COR-L47 (cell line): Measurements from ENCODE around the gene ANKRD33B.
"Not testable (repeated sequence)": the region's sequence is repeated elsewhere in the genome, so short reads cannot be mapped to it uniquely, and the experiment has no call there.

Experiments
- DNase-seq: peaks from one replicate; lab custom pipeline; 2025; lab: John Stamatoyannopoulos, UW

The ANKRD33B gene

DNA sequence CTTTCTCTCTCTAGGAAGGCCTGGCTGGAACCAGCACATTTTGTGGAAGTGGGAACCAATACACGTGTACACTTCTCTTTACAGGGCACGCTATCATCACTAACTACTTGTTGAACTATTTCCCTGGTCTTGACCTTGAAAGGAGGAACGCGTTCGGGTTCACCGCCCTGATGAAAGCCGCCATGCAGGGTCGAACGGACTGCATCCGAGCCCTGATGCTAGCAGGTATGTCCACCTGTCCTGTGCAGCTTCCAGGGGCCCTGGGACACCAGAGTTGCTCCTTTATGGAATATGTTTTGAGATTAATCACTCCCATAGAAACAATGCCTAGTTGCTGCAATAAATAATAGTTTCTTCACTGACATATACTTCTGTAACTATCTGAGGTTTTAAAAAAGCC, 74.1 kb downstream of the ANKRD33B start:
- no peak for DNase-seq

DNA sequence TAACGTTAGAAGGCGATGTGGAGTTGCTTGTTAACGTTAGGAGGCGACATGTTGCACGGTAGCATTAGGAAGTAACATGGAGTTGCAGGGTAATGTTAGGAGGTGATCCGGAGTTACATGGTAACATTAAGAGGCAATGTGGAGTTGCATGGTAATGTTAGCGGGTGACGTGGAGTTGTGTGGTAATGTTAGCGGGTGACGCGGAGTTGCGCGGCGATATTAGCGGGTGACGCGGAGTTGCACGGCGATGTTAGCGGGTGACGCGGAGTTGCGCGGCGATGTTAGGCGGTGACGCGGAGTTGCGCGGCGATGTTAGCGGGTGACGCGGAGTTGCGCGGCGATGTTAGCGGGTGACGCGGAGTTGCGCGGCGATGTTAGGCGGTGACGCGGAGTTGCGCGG, 74.9 kb downstream of the ANKRD33B start:
- not testable (repeated sequence) for DNase-seq

DNA sequence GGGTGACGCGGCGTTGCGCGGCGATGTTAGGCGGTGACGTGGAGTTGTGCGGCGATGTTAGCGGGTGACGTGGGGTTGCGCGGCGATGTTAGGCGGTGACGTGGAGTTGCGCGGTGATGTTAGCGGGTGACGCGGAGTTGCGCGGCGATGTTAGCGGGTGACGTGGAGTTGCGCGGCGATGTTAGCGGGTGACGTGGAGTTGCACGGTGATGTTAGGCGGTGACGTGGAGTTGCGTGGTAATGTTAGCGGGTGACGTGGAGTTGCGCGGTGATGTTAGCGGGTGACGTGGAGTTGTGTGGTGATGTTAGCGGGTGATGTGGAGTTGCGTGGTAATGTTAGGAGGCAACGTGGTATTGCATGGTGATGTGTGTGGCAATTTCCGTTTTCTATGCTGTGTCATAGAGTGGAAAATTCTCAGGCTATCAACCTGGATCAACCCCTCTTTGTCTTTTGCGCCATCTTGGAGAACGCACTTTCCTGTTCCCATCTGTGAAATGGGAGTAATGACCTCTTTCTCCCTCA, 76.0 kb downstream of the ANKRD33B start:
- DNase-seq = no peak

- DNase-seq = no peak
Observed at GRCh38 chr5:10642367-10642766, 78.5 kb downstream of the ANKRD33B start.

GRCh38 chr5:10644192-10644591, 80.3 kb downstream of the ANKRD33B start:
- no peak for DNase-seq

GRCh38 chr5:10645146-10645545, 81.3 kb downstream of the ANKRD33B start:
- DNase-seq = no peak

- no peak for DNase-seq
Observed at GRCh38 chr5:10645671-10646070, 81.8 kb downstream of the ANKRD33B start.

DNA sequence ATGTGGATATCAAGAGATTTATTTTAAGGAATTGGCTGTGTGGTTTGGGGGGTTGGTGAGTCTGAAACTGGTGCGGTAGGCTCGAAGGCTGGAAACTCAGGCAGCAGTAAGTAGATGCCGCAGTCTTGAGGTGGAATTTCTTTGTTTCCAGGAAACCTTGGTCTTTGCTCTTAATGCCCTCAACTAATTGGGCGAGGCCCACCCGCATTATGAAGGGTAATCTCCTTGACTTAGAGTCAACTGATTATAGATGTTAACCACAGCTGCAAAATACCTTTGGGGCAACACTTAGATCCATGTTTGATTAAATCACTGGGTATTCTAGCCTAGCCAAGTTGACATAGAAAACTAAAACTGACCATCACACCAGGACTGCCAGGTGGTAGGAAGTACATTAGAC, 83.8 kb downstream of the ANKRD33B start:
- DNase-seq = no peak

DNA sequence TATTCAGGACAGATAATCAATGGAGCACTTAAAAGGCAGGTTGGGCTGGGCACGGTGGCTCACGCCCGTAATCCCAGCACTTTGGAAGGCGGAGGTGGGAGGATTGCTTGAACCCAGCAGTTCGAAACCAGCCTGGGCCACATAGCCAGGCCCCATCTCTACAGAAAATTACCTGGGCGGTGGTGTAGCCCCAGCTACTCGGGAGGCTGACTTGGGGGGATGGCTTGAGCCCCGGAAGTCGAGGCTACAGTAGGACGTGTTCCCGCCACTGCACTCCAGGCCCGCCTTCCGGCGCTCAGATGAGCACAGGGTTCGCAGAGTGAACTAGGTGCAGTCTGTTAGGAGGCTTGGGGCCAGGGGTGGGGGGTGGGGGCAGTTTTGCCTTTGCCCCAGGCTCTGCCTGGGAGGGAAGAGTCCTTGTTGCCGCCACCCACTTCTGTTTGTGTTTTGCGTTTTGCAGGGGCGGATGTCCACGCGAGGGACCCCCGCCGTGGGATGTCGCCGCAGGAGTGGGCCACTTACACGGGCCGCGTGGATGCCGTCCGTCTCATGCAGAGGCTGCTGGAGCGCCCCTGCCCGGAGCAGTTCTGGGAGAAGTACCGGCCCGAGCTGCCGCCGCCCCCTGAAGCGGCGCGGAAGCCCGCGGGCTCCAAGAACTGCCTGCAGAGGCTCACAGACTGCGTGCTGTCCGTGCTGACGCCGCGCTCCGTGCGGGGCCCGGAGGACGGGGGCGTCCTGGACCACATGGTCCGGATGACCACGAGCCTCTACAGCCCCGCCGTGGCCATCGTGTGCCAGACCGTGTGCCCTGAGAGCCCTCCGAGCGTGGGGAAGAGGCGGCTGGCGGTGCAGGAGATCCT, 85.2 kb downstream of the ANKRD33B start:
- no peak for DNase-seq

DNA sequence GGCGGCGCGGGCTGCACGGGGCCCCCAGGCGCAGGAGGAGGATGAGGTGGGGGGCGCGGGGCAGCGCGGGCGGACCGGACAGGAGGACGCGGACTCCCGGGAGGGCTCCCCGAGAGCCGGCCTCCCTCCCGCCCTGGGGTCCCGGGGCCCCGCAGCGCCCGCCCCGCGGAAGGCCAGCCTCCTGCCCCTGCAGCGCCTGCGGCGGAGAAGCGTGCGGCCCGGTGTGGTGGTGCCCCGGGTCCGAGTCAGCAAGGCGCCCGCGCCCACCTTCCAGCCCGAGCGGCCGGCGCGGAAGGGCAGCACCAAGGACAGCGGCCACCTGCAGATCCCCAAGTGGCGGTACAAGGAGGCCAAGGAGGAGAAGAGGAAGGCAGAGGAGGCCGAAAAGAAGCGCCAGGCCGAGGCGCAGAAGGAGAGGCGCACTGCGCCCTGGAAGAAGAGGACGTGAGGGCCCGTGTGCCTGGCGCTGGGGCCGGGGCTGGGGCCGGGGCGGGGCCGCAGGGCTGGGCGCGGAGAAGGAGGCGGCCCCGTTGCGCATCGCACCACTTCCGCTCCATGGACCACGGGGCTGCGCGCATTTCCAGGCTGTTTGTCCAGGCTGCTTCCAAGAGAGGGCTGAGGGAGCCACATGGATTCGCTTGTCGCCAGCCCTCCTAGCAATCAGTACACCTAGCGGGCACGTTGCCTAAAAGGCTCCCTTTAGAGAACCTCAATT, 86.0 kb downstream of the ANKRD33B start:
- no peak for DNase-seq

DNA sequence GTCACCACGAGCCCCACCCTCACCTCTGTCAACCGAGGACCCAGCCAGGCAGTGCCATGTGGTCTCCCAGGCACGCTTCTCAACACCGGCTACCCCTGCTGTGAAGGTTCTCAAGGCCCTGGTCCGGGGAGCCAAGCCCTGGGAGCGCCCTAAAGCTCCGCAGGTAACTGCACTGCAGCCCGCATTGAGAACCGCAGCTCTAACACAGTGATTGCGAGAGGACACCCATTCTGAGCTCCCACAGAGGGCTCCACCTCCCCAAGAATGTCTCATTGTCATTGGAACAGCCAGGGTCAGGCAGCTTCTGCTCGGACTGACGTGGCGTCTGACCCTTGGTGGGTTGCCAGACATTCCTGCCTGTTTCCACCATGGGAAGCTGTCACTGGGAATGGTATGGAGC, 88.3 kb downstream of the ANKRD33B start:
- DNase-seq = no peak

- DNase-seq = no peak
Observed at GRCh38 chr5:10652606-10653005, 88.7 kb downstream of the ANKRD33B start.

GRCh38 chr5:10653043-10653442, 89.2 kb downstream of the ANKRD33B start:
- DNase-seq = no peak

DNA sequence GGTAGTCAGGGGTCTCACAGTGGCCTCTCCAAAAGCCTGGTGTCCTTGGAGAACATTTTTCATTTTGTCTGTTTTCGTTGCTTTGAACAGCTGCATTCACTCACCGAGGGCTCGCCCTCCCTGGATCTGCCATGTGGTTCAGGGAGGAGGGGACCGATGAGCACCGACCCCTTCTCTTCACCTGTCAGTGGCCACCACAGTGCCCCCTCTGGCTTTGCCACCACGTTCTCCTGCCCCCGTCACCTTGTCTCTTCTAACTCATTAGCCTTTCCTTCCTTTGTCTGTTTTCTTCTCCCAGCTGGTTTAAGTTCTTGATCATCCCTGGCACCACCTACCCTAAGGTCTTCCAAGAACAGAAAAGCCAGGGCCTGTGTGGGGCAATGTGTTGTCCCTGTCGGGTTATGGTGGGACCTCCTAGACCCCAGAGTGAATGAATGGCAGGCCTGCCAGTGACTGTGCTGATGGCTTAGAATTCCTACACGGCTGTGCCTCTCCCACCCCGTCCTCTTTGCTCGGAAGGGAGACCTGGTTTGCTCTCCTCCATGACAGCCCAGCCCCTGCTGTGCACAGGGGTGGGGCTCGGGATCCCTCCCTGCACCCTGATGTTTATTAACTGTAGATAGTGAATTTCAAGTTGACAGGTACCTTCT, 90.0 kb downstream of the ANKRD33B start:
- no peak for DNase-seq

- no peak for DNase-seq
Observed at GRCh38 chr5:10654566-10654965, 90.7 kb downstream of the ANKRD33B start.

DNA sequence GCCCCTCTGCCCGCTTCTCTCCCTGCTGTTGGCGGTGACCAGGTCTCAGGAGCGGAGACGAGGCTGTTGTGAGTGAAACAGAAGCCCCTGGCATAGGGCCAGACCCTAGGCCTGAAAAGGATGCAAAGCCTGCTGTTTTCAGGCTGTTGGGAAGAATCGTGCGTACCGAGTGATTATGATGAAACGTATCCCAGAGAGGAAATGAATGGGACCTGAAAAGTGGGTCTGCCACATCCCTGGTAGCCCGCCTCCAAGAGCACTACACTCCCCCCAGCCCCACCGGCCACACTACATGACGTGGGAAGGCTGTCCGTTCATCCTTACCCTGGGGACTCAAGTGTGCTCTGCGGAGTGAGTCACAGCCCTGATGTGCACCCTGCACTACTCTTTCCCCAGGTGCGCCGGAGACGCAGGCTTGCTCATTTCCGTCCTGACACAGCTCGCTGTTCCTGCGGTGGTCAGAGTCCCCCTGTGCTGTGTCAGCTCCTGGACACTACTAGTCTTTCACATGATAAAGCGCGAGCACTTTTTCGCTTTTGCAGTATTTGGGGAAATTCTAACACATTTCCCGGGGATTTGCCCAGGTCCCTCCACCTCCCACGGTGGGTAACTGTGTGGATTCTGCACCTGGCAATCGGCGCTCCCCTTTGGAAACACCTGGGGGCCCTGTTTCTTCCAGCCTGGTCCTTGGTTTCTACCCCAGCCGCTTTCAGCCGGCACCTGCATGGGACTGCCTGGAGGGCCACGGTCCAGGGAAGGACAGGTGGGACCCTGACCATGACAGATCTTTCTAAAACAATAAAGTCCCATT, 91.5 kb downstream of the ANKRD33B start:
- no peak for DNase-seq

- DNase-seq = no peak
Observed at GRCh38 chr5:10655972-10656830, 92.3 kb downstream of the ANKRD33B start.

- no peak for DNase-seq
Observed at GRCh38 chr5:10658265-10658664, 94.4 kb downstream of the ANKRD33B start.

DNA sequence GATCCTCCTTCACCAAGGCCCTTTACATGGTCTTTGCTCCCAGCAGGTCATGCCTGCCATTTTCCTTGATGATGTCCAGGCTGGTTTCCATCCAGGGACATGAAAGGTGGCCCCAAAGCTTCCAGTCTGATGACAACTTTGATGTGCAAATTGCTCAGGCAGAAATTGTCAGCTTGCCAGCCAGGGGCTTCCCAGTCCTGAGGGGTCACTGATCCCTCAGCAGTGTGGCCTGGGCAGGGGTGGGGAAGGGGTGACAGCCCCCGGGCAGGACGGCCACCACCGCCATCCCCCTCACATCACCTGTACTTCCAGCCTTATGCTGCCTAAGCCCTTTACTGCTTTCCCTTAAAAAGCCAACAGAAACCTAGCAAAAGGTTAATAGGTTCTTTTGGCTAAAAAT, 96.3 kb downstream of the ANKRD33B start:
- no peak for DNase-seq

DNA sequence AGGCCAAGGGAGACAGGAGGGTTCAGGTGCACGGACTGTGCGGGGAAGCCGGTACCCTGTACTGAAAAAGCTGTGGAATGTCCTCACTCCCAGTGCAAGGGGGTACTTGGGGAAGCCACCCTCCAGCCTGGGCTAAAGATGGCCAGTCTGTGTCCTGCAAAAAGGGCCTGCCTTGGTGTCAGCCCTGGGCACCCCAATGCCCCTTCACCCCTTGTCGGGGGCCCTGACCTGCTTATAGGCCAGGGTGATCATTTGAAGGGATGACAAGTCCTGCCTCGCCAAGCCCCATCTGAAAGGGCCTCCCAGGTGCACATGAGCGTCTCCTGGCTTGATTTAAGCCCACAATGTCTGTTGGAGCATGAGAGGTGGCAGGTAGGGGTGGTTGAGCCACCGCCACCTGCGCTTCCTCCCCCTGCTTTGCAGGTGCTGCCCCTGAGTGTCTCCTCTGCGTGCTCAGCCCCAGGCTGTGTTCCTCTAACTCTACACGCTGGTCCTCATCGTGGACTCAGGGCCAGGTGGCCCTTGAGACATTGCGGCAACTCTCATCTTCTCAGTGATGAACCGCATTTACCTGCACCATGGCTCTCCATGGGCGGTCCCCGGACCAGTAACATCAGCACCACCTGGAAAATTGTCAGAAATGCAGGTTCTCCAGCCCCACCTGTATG, 97.0 kb downstream of the ANKRD33B start:
- no peak for DNase-seq
